ENCODE results near the gene PMVK. TPM values are rescaled to one million over a fixed set of nuclear protein-coding genes. Genes with fewer than 3 reads are reported as not detected.

Gene PMVK
- total RNA-seq, 1 experiment from 2014 or later, result 10.4 TPM

GRCh38 chr1:154955718-154956543 lies 19.4 kb upstream of the PMVK start, which contains the start of gene PBXIP1:
Gene PBXIP1 (minus strand): TSS chr1:154956099. CDS start chr1:154953721, 2,378 bp downstream.
- in situ Hi-C loops (cut with HindIII; ENCODE audit: low pct_unique_long_range_greater_than_20kb, low sequenced_read_pairs), result no loop called here
- peak; percentile 96 for DNase-seq (ENCODE audit: low read depth, low spot score)

GRCh38 chr1:154955039-154955717 lies 18.7 kb upstream of the PMVK start:
- in situ Hi-C loops (cut with HindIII; ENCODE audit: low pct_unique_long_range_greater_than_20kb, low sequenced_read_pairs), result no loop called here
- DNase-seq (ENCODE audit: low read depth, low spot score), result no peak

GRCh38 chr1:154954541-154954940 lies 18.0 kb upstream of the PMVK start:
- in situ Hi-C loops (cut with HindIII; ENCODE audit: low pct_unique_long_range_greater_than_20kb, low sequenced_read_pairs), result no loop called here
- no peak for DNase-seq (ENCODE audit: low read depth, low spot score)

- DNase-seq (ENCODE audit: low read depth, low spot score), result no peak
- in situ Hi-C loops (cut with HindIII; ENCODE audit: low pct_unique_long_range_greater_than_20kb, low sequenced_read_pairs), result no loop called here
These were observed 17.1 kb upstream of the PMVK start for GRCh38 chr1:154953611-154954038.

GRCh38 chr1:154952664-154953063 lies 16.1 kb upstream of the PMVK start:
- in situ Hi-C loops (cut with HindIII; ENCODE audit: low pct_unique_long_range_greater_than_20kb, low sequenced_read_pairs), result no loop called here
- no peak for DNase-seq (ENCODE audit: low read depth, low spot score)

- no peak for DNase-seq (ENCODE audit: low read depth, low spot score)
- in situ Hi-C loops (cut with HindIII; ENCODE audit: low pct_unique_long_range_greater_than_20kb, low sequenced_read_pairs), result no loop called here
These were observed 15.6 kb upstream of the PMVK start for GRCh38 chr1:154951901-154952657.

- in situ Hi-C loops (cut with HindIII; ENCODE audit: low pct_unique_long_range_greater_than_20kb, low sequenced_read_pairs), result no loop called here
- no peak for DNase-seq (ENCODE audit: low read depth, low spot score)
These were observed 11.6 kb upstream of the PMVK start for GRCh38 chr1:154948079-154948478.

GRCh38 chr1:154945962-154946850 lies 9.7 kb upstream of the PMVK start:
- DNase-seq (ENCODE audit: low read depth, low spot score), result no peak
- in situ Hi-C loops (cut with HindIII; ENCODE audit: low pct_unique_long_range_greater_than_20kb, low sequenced_read_pairs), result no loop called here

- DNase-seq (ENCODE audit: low read depth, low spot score), result no peak
- in situ Hi-C loops (cut with HindIII; ENCODE audit: low pct_unique_long_range_greater_than_20kb, low sequenced_read_pairs), result no loop called here
These were observed 8.8 kb upstream of the PMVK start for GRCh38 chr1:154945160-154945961.

GRCh38 chr1:154944401-154945159 lies 8.1 kb upstream of the PMVK start:
- DNase-seq (ENCODE audit: low read depth, low spot score), result no peak
- in situ Hi-C loops (cut with HindIII; ENCODE audit: low pct_unique_long_range_greater_than_20kb, low sequenced_read_pairs), result no loop called here

GRCh38 chr1:154943649-154944400 lies 7.3 kb upstream of the PMVK start:
- DNase-seq (ENCODE audit: low read depth, low spot score), result peak; percentile 59
- in situ Hi-C loops (cut with HindIII; ENCODE audit: low pct_unique_long_range_greater_than_20kb, low sequenced_read_pairs), result no loop called here

- in situ Hi-C loops (cut with HindIII; ENCODE audit: low pct_unique_long_range_greater_than_20kb, low sequenced_read_pairs), result no loop called here
- no peak for DNase-seq (ENCODE audit: low read depth, low spot score)
These were observed 5.0 kb upstream of the PMVK start for GRCh38 chr1:154941333-154942013.

GRCh38 chr1:154940651-154941194 lies 4.2 kb upstream of the PMVK start:
- in situ Hi-C loops (cut with HindIII; ENCODE audit: low pct_unique_long_range_greater_than_20kb, low sequenced_read_pairs), result no loop called here
- DNase-seq (ENCODE audit: low read depth, low spot score), result peak; percentile 71

- no peak for DNase-seq (ENCODE audit: low read depth, low spot score)
- in situ Hi-C loops (cut with HindIII; ENCODE audit: low pct_unique_long_range_greater_than_20kb, low sequenced_read_pairs), result no loop called here
These were observed 3.7 kb upstream of the PMVK start for GRCh38 chr1:154940213-154940560.

Measured in SK-MEL-5 (cell line).